Peyer's patch (tissue), 4 donors: ENCODE measurements around the gene DPP4.

Experiments used
- POLR2A ChIP-seq, 2 donors: fragments of 450-650 bp; IDR thresholded peaks; one replicate each; pipeline ENCODE4 v1.5.1; 2017; ENCODE audit warnings: antibody characterized with exemption in 2 of 2, mild to moderate bottlenecking in 2 of 2, moderate library complexity in 2 of 2
- TF ChIP-seq, protein P1 (sequence below), 6 experiments: fragments of 450-650 bp in 4 of 6; fragments of 200-600 bp in 2 of 6; sonication (generic) in 1 of 6; IDR thresholded peaks; one replicate each; pipeline ENCODE4 v1.5.1; 2017 to 2019; ENCODE audit warnings: antibody characterized with exemption in 6 of 6, mild to moderate bottlenecking in 3 of 6, moderate library complexity in 1 of 6

DNA sequence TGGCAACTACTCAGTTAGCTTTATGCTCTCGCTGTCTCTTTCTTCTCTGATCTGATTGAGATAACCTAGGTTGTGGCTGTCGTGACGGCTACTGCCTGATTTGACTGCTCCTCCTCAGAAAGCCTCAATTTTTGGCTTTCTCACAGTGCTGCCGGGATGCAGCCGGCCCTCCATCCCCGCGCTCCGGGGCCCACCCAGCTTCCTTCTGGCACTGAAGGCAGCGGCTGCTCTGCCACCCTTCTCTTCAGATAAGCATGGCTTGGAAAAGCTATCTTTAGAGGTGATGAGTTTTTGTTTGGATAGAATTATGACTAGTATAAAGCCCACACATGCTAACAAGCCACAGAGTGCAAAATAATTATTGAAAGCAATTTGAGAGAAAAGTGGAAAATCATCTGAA is 102.5 kb downstream of the DPP4 start:
- TF ChIP-seq, protein P1, sequence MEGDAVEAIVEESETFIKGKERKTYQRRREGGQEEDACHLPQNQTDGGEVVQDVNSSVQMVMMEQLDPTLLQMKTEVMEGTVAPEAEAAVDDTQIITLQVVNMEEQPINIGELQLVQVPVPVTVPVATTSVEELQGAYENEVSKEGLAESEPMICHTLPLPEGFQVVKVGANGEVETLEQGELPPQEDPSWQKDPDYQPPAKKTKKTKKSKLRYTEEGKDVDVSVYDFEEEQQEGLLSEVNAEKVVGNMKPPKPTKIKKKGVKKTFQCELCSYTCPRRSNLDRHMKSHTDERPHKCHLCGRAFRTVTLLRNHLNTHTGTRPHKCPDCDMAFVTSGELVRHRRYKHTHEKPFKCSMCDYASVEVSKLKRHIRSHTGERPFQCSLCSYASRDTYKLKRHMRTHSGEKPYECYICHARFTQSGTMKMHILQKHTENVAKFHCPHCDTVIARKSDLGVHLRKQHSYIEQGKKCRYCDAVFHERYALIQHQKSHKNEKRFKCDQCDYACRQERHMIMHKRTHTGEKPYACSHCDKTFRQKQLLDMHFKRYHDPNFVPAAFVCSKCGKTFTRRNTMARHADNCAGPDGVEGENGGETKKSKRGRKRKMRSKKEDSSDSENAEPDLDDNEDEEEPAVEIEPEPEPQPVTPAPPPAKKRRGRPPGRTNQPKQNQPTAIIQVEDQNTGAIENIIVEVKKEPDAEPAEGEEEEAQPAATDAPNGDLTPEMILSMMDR (IDR thresholded peaks at IDR 0.05): no peak
- no peak for TF ChIP-seq POLR2A (IDR thresholded peaks at IDR 0.05)
